Lung (tissue), 12 donors: ENCODE results near the gene ABCB11. TPM values are rescaled to one million over a fixed set of nuclear protein-coding genes. Genes with fewer than 3 reads are reported as not detected.

Experiments used
- ATAC-seq: fragments of 200-7000 bp; cut with Tn5 transposase; one replicate; pipeline ENCODE4 v1.9.1; 2020; ENCODE audit warnings: moderate number of reproducible peaks; ENCODE audit not compliant: insufficient read depth, low FRiP score
- DNase-seq, 3 donors: peaks; one replicate each; pipeline ENCODE4 v3.0.0-alpha.2; 2013 to 2017
- H3K27ac ChIP-seq, 2 donors: one replicate each; pipeline ENCODE4 v1.5.1; 2013; ENCODE audit warnings: mild to moderate bottlenecking in 2 of 2, moderate library complexity in 2 of 2, control low read depth in 1 of 2, inconsistent platforms in 1 of 2, low read depth in 1 of 2, low read length in 1 of 2
- H3K27me3 ChIP-seq, 3 donors: one replicate each; pipeline ENCODE4 v1.5.1; 2013; ENCODE audit warnings: low read length in 2 of 3; ENCODE audit not compliant: control insufficient read depth in 3 of 3, insufficient read depth in 3 of 3
- H3K36me3 ChIP-seq, 4 donors: one replicate each; pipeline ENCODE4 v1.5.1; 2013; ENCODE audit warnings: low read length in 4 of 4, mild to moderate bottlenecking in 1 of 4, moderate library complexity in 1 of 4; ENCODE audit not compliant: control insufficient read depth in 4 of 4, insufficient read depth in 4 of 4
- H3K4me1 ChIP-seq, 5 donors: one replicate each; pipeline ENCODE4 v1.5.1; 2013; ENCODE audit warnings: low read length in 5 of 5, mild to moderate bottlenecking in 2 of 5, moderate library complexity in 1 of 5; ENCODE audit not compliant: control insufficient read depth in 5 of 5, insufficient read depth in 5 of 5
- H3K4me3 ChIP-seq: one replicate; pipeline ENCODE4 v1.5.1; 2013; ENCODE audit warnings: mild to moderate bottlenecking, control low read depth, moderate library complexity
- H3K9ac ChIP-seq, 2 donors: one replicate each; pipeline ENCODE4 v1.5.1; 2013; ENCODE audit warnings: low read length in 2 of 2, control low read depth in 1 of 2; ENCODE audit not compliant: insufficient read depth in 1 of 2
- H3K9me3 ChIP-seq, 4 donors: one replicate each; pipeline ENCODE4 v1.5.1; 2013; ENCODE audit warnings: low read length in 3 of 4, mild to moderate bottlenecking in 1 of 4, moderate library complexity in 1 of 4; ENCODE audit not compliant: control insufficient read depth in 4 of 4, insufficient read depth in 3 of 4
- WGBS, 2 donors: extraction: QIAGEN DNeasy Blood & Tissue Kit; methylation state at CpG; one replicate each; pipeline ENCODE4 v1.1.7; 2013; 5-methylcytosine and 5-hydroxymethylcytosine counted together
- polyA plus RNA-seq, 2 donors: library from polyadenylated mRNA; stranded (reverse); fragments of 200-250 nt; gene quantifications; one replicate each; pipeline ENCODE4 v1.2.1, GENCODE V29; 2013
- total RNA-seq, 2 donors: library from RNA; depleted of rRNA in 1 of 2; stranded (reverse); fragments of >200 nt in 1 of 2; gene quantifications; one replicate each; pipeline ENCODE4 v1.2.1, GENCODE V29; 2014 to 2021
- TF ChIP-seq, protein P1 (sequence below): IDR thresholded peaks from 2 replicates; pipeline ENCODE4 v1.5.1; 2012; ENCODE audit warnings: mild to moderate bottlenecking; ENCODE audit errors: control extremely low read depth, extremely low read depth
- donor health status: control.
- donor health status: control.
- donor health status: Bipolar disorder and iron deficiency.
- donor health status: healthy.
- donor health status: DM: yes; HTN: yes; CAD: no.

The ABCB11 gene
- total and polyA plus RNA-seq, 4 donors = 0.02 to 0.37 (median 0.09) TPM

DNA sequence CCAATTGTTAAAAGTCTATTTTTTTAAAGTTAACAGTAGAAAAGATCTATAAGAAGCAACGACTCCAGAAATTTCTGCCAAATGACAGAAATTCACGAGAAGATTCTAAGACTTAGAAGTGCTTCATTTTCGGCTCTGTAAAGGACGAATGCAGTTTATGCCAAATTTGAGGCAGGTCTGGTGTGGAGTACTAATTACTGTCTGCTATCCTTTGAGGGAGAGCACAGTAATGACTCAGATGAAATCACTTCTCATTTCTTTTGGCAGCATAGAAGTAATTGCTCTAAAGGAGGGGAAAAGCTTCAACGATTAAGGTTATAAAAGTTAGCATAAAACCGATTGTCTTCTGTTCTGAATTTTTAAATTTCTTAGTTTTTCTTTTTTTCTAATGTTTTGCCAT lies 118.7 kb downstream of the ABCB11 start:
- TF ChIP-seq, protein P1, sequence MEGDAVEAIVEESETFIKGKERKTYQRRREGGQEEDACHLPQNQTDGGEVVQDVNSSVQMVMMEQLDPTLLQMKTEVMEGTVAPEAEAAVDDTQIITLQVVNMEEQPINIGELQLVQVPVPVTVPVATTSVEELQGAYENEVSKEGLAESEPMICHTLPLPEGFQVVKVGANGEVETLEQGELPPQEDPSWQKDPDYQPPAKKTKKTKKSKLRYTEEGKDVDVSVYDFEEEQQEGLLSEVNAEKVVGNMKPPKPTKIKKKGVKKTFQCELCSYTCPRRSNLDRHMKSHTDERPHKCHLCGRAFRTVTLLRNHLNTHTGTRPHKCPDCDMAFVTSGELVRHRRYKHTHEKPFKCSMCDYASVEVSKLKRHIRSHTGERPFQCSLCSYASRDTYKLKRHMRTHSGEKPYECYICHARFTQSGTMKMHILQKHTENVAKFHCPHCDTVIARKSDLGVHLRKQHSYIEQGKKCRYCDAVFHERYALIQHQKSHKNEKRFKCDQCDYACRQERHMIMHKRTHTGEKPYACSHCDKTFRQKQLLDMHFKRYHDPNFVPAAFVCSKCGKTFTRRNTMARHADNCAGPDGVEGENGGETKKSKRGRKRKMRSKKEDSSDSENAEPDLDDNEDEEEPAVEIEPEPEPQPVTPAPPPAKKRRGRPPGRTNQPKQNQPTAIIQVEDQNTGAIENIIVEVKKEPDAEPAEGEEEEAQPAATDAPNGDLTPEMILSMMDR = no peak
- no peak overlapping the region for H3K4me3 ChIP-seq
- peaks cover 0 to 10% (median 8%) of the 10 kb centered on the region in 3 donors for H3K27me3 ChIP-seq
- no peaks in the 10 kb centered on the region for H3K4me1 ChIP-seq
- no peaks in the 10 kb centered on the region for H3K36me3 ChIP-seq
- H3K9ac ChIP-seq = peak overlapping the region in 1 of 2 donors; percentile 35
- H3K9me3 ChIP-seq = no peaks in the 10 kb centered on the region
- DNase-seq (no peak), ATAC-seq (no peak)
- H3K27ac ChIP-seq = no peak overlapping the region
- 61 to 65% methylated on average over 6 of the region's 6 CpGs for WGBS, 2 donors

DNA sequence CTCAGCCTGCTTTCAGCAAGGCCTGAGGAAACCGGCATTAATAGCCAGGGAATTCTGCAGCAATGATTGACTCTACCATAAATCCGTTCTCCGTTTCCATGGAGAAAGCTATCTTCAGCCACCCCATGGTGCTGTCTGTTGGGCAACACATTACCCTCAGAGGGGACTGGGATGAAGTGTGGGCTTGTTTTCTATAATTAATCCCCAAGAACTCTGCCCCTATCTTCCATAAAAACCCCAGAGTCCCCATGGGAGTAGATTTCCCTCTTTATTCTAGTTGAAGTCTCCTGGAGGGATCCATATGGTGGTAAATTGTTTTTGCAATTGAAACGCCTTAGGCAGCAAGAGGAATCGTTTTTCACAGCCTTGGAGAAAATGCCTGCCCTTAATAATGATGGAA lies 120.8 kb downstream of the ABCB11 start:
- Histone ChIP-seq H3K27me3 (peaks cover 0 to 10% (median 8%) of the 10 kb centered on the region in 3 donors), H3K9me3 (no peaks in the 10 kb centered on the region), H3K36me3 (no peaks in the 10 kb centered on the region), H3K4me1 (no peaks in the 10 kb centered on the region), H3K9ac (no peak overlapping the region), H3K4me3 (no peak overlapping the region), H3K27ac (no peak overlapping the region)
- no peak for DNase-seq
- WGBS, 2 donors = 79 to 89% methylated on average over 5 of the region's 5 CpGs
- TF ChIP-seq, protein P1 = no peak
- no peak for ATAC-seq

DNA sequence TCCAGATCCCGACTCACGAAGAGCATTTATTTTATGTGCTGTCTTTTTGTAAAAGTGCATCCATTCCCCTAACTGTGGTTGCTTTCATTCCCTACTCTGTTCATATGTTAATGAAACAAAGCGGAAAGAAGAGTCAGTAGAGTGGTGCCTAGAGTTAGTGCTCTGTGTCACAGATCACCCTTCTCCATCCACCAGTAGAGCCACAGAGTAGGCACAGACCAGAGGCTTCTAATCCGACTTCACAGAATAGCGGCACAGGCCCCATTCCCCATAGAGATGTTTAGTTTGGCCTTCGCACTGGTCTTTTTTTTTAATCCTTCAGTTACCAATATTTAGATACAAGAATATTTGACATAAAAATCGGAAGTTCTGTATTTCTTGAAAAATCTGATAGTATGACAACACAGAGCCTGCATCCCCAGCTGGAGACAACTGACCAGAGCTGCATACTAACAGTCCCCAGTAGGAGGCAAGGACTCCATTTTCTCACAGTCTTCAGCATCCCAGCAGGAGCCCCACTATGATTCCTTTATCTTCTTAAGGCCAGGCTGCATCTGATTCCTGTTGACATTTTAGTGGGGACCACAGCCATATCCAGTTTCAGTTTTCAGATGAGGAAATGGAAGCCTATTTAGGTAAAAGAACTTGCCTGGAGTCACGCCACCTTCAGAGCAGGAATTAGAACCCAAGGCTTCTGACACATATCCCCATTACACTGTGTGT lies 123.0 kb downstream of the ABCB11 start:
- WGBS, 2 donors = 89 to 93% methylated on average over 8 of the region's 8 CpGs
- H3K4me3 ChIP-seq = no peak overlapping the region
- TF ChIP-seq, protein P1 = no peak
- H3K36me3 ChIP-seq = no peaks in the 10 kb centered on the region
- no peaks in the 10 kb centered on the region for H3K4me1 ChIP-seq
- no peak overlapping the region for H3K27ac ChIP-seq
- H3K9me3 ChIP-seq = no peaks in the 10 kb centered on the region
- ATAC-seq = no peak
- no peak overlapping the region for H3K9ac ChIP-seq
- no peak for DNase-seq
- peaks cover 0 to 8% (median 6%) of the 10 kb centered on the region in 3 donors for H3K27me3 ChIP-seq
